Inferior parietal cortex (tissue), 1 donor: ENCODE measurements around the gene NOL3.

Experiments
- DNase-seq: peaks from one replicate; pipeline ENCODE4 v3.0.0-alpha.2; 2016; ENCODE audit errors: extremely low spot score

NOL3 gene

GRCh38 chr16:67170949-67171649 is 761 bp downstream of the NOL3 start:
- no peak for DNase-seq

- DNase-seq, result no peak
Observed at GRCh38 chr16:67173323-67173722, 3.0 kb downstream of the NOL3 start.

GRCh38 chr16:67173808-67174705 is 3.7 kb downstream of the NOL3 start:
- peak; percentile 66 for DNase-seq

GRCh38 chr16:67174706-67175231 is 4.4 kb downstream of the NOL3 start:
- DNase-seq, result no peak

- DNase-seq, result no peak
Observed at GRCh38 chr16:67176662-67177061, 6.3 kb downstream of the NOL3 start.

DNA sequence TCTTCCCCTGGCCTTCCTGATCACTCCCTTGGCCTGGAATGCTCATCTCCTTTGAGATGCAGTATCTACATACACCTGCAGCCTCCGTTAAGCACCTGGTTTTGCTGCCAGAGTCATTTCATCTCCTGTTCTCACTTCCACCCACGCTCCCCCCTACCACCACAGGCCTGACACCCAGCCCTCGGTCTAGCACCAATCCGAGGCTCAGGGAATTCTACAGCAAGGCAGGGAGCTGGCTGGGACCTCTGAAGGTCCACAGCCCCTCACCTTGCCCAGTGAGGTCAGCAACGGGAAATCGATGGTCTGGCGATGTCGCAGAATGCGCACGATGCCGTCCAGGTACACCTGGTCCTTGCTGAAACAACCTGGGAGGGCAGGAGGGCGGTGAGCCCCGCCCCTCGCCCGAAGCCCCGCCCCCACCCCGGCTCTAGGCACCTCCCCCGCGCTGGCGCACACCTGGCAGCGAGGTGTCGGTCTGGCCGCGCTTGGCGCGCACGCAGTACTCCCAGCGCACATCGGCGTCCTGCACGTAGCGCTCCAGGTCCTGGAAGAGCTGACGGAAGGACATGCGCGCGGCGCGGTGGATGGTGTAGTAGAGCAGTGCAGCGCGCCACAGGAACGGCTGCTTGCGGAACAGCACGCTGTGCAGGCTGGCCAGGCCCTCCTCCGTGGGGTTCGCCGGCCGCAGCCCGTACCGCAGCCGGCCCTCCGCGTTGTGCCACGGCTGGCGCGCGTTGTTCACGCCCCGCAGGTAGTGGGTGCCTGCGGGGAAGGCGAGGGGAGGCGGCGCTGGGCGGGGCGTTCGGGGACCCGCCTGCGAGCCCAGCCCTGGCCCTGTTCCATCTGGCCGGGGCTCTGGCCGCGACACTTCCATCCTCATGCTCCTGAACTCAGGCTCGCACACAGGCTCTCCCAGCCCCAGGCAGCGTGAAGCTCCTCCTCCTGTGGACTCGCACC is 7.7 kb downstream of the NOL3 start:
- DNase-seq, result no peak

DNA sequence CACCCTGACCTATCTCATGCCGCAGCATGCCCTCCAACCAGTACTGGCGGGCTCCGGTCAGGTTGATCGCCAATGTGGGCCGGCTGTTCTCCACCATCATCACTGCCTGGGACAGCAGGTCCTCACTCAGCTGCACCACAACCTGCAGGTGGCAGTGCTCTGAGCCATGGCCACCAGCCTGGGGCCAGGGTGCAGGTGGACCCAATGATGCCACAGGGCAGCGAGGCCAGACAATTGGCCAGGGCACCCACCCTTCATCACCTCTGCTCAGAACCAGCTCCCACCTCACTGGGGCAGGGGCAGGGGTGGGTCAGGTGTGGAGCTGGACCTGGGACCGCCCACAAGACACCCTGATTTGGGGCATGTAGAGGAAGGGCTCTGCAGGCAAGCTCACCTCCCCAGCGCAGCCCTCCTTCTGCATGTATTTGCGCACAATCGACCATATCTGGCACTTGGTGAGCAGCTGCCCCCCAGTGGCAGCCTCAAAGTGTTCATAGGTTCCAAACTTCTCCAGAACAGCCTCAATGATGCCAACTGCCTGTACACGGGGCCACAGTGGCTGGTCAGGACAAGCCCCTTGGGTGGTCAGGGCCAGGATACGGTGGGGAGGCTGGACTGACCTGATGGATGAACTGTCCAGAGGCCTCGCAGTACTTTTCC is 9.2 kb downstream of the NOL3 start:
- no peak for DNase-seq

- no peak for DNase-seq
Observed at GRCh38 chr16:67180166-67180565, 9.8 kb downstream of the NOL3 start.

DNA sequence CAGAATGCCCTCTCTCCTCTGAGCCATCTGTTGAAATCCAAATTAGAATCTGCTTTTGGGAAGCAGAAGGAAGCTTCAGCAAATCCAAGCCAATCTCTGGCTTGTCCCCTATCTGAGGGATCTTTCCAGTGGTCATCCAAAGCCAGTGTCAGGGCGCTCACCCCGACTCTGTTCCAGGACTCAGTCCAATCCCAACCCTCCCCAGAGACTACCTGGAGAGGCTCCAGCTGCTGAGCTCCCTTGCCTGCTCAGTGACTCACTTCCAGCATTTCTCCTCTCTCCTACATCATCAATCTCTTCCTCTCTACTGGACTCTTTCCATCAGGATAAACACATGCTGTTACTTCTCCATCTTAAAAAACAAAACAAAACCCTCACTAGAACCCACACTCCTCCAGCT is 11.0 kb downstream of the NOL3 start:
- no peak for DNase-seq

- DNase-seq, result no peak
Observed at GRCh38 chr16:67182288-67182687, 11.9 kb downstream of the NOL3 start.

DNA sequence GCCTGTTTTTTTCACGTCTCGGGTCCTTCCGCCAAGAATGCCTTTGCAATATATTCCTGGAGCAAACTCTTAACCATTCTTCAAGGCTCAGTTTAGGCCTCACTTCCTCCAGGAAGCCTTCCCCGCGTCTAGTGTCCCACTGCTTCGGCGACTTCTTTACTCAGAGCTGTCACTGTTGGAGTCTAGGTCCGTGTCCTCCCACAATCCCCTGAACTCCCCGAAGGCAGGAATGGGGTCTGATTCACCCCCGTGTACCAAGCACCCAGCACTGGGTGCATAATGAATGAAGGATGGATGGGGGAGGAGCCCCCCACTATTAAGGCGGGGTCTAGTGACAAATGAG is 12.9 kb downstream of the NOL3 start:
- no peak for DNase-seq

DNA sequence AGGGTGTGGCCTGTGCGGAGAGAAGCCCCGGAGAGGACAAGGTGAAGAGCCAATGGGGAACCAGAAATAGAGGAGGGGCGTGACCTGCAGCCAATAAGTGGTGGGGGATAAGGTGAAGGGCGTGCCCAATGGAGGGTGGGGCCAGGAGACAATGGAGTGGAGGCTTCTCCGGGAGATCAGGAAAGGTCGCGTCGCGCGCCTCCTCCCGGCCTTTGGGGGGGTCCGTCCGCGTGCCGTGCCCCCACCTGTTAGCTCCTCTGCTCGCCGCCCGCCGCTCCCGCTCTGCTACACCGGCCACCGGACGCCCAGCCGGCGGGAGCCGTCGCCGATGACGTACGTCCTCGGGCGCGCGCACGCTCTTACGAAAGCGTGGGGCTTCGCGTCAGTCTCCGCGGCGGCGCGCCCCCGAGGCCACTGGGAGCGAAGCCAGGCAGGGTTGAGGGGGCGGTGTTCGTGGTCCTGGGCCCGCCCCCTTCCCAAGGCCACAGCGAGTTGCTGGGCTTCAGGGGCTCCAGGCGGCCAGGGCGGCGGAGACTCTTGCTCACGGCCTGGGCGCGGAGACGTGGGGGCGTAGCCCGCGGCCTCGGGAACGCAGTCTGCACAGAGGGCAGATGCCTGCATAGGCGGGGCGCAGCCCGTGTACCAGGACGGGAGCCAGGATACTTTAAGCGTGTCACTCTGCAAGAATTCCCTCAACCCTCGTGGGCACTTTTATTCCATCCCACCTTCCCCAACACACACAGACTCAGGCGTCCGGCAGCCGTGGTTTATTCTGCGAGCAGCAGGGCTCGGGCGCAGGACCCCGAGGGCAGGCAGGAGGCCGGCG is 13.5 kb downstream of the NOL3 start, which contains the start of gene MATCAP1:
Gene MATCAP1, minus strand, starts transcription at position 337 of the 826 bp plus-strand sequence. CDS start 3,353 bp downstream, outside the sequence.
- DNase-seq, result peak; percentile 95

GRCh38 chr16:67184453-67184994 is 14.2 kb downstream of the NOL3 start:
- DNase-seq, result no peak

GRCh38 chr16:67184995-67185650 is 14.8 kb downstream of the NOL3 start:
- peak; percentile 80 for DNase-seq

DNA sequence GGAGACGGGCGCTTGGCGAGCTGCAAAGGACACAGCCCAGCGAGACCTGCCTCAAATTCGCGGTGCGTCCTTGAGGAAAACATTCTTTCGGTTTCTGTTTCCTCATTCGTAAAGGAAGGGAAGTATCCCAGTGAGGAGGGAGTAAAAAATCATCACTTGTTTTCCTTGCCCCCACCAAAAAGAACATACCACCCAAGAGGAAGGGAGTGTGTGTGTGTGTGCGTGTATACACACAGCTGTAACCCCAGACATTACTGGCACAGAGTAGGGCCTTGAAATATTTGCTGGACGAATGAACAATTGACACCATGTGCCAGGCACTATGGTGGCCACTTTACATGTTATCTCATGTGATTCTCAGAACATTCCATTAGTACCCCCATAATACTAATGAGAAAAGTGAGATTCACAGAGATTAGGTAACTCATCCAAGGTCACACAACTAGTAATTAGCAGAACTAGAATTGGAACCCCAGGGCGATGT is 15.4 kb downstream of the NOL3 start:
- no peak for DNase-seq

- DNase-seq, result no peak
Observed at GRCh38 chr16:67186550-67186950, 16.2 kb downstream of the NOL3 start.

DNA sequence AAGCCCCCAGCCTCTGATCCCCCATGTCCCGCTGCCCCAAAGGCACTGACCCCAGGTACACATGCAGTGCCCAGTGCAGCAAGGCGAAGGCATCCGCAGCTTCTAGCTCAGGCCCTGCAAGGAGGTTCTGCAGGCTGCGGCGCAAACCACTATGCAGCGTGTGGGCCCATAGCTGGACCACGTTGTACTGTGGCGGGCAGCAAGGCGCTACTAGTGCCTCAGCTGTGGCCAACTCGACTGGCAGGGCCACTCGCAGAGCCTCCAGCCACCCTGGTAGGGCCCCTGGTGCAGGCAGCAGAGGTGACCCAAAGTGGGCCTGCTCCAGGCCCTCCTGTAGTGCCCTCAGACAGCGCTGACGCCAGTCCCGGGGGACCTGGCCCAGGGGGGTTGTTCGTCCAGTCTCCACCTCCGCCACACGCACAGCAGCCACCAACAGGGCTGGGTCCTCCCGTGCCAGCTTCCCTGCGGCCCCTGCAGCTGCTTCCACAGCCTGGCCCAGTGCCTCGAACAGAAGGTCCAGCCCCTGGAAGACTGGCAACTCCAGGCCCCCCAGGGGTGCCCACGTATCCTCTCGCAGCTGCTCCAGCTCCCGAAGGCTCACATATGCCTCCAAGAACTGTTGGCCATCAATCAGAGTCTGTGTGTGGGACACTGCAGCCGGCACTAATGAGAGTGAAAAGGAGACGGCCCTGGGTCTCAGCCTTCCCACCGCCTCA is 17.0 kb downstream of the NOL3 start:
- DNase-seq, result no peak

- DNase-seq, result no peak
Observed at GRCh38 chr16:67188323-67188722, 18.0 kb downstream of the NOL3 start.

- DNase-seq, result no peak
Observed at GRCh38 chr16:67188798-67189197, 18.5 kb downstream of the NOL3 start.
